ENCODE results near the gene DTX3L.

GRCh38 chr3:122594025-122594424 lies 29.9 kb downstream of the DTX3L start:
- TF ChIP-seq CTCF (conservative IDR thresholded peaks at IDR 0.05; ENCODE audit: low read depth, low read length) (no peak), EZH2 (IDR thresholded peaks at IDR 0.05; ENCODE audit: low read length, unreplicated experiment) (no peak)

All from PC-3 (cell line).